ENCODE results near the gene IRF9. TPM values are rescaled to one million over a fixed set of nuclear protein-coding genes. Genes with fewer than 3 reads are reported as not detected.

The IRF9 gene
- total and polyA plus RNA-seq, 2 donors from 2014 or later, result 88.9 to 141 TPM

- DNase-seq, result peak; percentile 88 to 97 (median 94)
- Histone ChIP-seq H3K4me1 (ENCODE audit: control insufficient read depth in 2 of 3, insufficient read depth in 2 of 3, low read depth in 1 of 3, low read length in 3 of 3) (peaks cover 0 to 24% (median 10%) of the 10 kb centered on the region in 3 donors), H3K27me3 (ENCODE audit: control insufficient read depth, insufficient read depth, low read length) (no peaks in the 10 kb centered on the region), H3K9me3 (ENCODE audit: control insufficient read depth in 2 of 3, insufficient read depth in 1 of 3, low read length in 3 of 3) (no peaks in the 10 kb centered on the region), H3K9ac (ENCODE audit: low read length in 3 of 3) (peak overlapping the region; percentile 80 to 87 (median 86)), H3K36me3 (ENCODE audit: control insufficient read depth in 2 of 3, insufficient read depth in 3 of 3, low read length in 3 of 3) (peaks cover 3 to 18% (median 11%) of the 10 kb centered on the region in 3 donors), H3K27ac (ENCODE audit: low read depth in 2 of 2, low read length in 2 of 2) (peak overlapping the region; percentile 99 to 100), H3K4me3 (ENCODE audit: low read length in 3 of 3) (peak overlapping the region; percentile 73 to 93 (median 84))
- TF ChIP-seq CTCF (IDR thresholded peaks at IDR 0.05; ENCODE audit: borderline replicate concordance, extremely low read depth, insufficient read depth), result no peak
- no peak for FAIRE-seq
- intact Hi-C loops (cut with DNase I), result no loop called here
Observed at GRCh38 chr14:24113801-24114531, 47.1 kb upstream of the IRF9 start.

- H3K27ac ChIP-seq (ENCODE audit: low read depth in 2 of 2, low read length in 2 of 2), result peak within 1 kb of the TSS; percentile 99 to 100
- H3K9ac ChIP-seq (ENCODE audit: low read length in 3 of 3), result peak within 1 kb of the TSS; percentile 80 to 88 (median 86)
- DNase-seq (peak; percentile 99 to 100 (median 100)), FAIRE-seq (peak; percentile 97)
- TF ChIP-seq CTCF (IDR thresholded peaks at IDR 0.05; ENCODE audit: borderline replicate concordance, extremely low read depth, insufficient read depth), result peak; percentile 1
- no peaks in the 10 kb centered on the region for H3K9me3 ChIP-seq (ENCODE audit: control insufficient read depth in 2 of 3, insufficient read depth in 1 of 3, low read length in 3 of 3)
- H3K27me3 ChIP-seq (ENCODE audit: control insufficient read depth, insufficient read depth, low read length), result no peaks in the 10 kb centered on the region
- peak within 1 kb of the TSS; percentile 73 to 93 (median 93) for H3K4me3 ChIP-seq (ENCODE audit: low read length in 3 of 3)
- H3K4me1 ChIP-seq (ENCODE audit: control insufficient read depth in 2 of 3, insufficient read depth in 2 of 3, low read depth in 1 of 3, low read length in 3 of 3), result peaks cover 0 to 24% (median 10%) of the 10 kb centered on the region in 3 donors
- intact Hi-C loops (cut with DNase I), result no loop called here
- H3K36me3 ChIP-seq (ENCODE audit: control insufficient read depth in 2 of 3, insufficient read depth in 3 of 3, low read length in 3 of 3), result peaks cover 7 to 26% (median 18%) of the 10 kb centered on the region in 3 donors
Observed at GRCh38 chr14:24114532-24115421, 46.3 kb upstream of the IRF9 start, which contains the start of the genes DCAF11 and NRL. DCAF11 (plus strand) TSS chr14:24114777; CDS start chr14:24115595, 818 bp downstream. NRL (minus strand) TSS chr14:24114949; CDS start chr14:24082848, 32,101 bp downstream.

- Histone ChIP-seq H3K4me3 (ENCODE audit: low read length in 3 of 3) (peak overlapping the region; percentile 73 to 93 (median 88)), H3K36me3 (ENCODE audit: control insufficient read depth in 2 of 3, insufficient read depth in 3 of 3, low read length in 3 of 3) (peaks cover 8 to 29% (median 20%) of the 10 kb centered on the region in 3 donors), H3K9ac (ENCODE audit: low read length in 3 of 3) (peak overlapping the region; percentile 65 to 88 (median 83)), H3K4me1 (ENCODE audit: control insufficient read depth in 2 of 3, insufficient read depth in 2 of 3, low read depth in 1 of 3, low read length in 3 of 3) (peaks cover 0 to 22% (median 10%) of the 10 kb centered on the region in 3 donors), H3K27me3 (ENCODE audit: control insufficient read depth, insufficient read depth, low read length) (no peaks in the 10 kb centered on the region), H3K9me3 (ENCODE audit: control insufficient read depth in 2 of 3, insufficient read depth in 1 of 3, low read length in 3 of 3) (no peaks in the 10 kb centered on the region), H3K27ac (ENCODE audit: low read depth in 2 of 2, low read length in 2 of 2) (peak overlapping the region; percentile 62 to 99)
- intact Hi-C loops (cut with DNase I), result no loop called here
- DNase-seq (peak in 1 of 5 donors; percentile 80), FAIRE-seq (no peak)
- TF ChIP-seq CTCF (IDR thresholded peaks at IDR 0.05; ENCODE audit: borderline replicate concordance, extremely low read depth, insufficient read depth), result no peak
Observed at GRCh38 chr14:24115422-24116127, 45.5 kb upstream of the IRF9 start.
